A549 (cell line): ENCODE results near the gene NIPAL3.

ENCODE experiments used
- BHLHE40 ChIP-seq: IDR thresholded peaks from 2 replicates; pipeline ENCODE4 v1.6.1; 2012; ENCODE audit warnings: low read depth, low read length, inconsistent platforms
- CBX2 ChIP-seq: fragments of 200-600 bp; sonication (generic); IDR thresholded peaks from 2 replicates; pipeline ENCODE4 v1.6.1; 2016; ENCODE audit warnings: low read depth, mild to moderate bottlenecking, borderline replicate concordance
- CTCF ChIP-seq: fragments of >200 bp; sonication (Bioruptor Twin); formaldehyde crosslinking; IDR thresholded peaks from 3 replicates; pipeline ENCODE4 v1.5.1; 2016
- GATA3 ChIP-seq: IDR thresholded peaks from 2 replicates; pipeline ENCODE4 v1.6.1; 2012; ENCODE audit warnings: borderline replicate concordance
- KDM1A ChIP-seq: fragments of 200-600 bp; sonication (generic); IDR thresholded peaks from 2 replicates; pipeline ENCODE4 v1.6.1; 2016; ENCODE audit warnings: low read depth, mild to moderate bottlenecking
- MAX ChIP-seq: IDR thresholded peaks from 2 replicates; pipeline ENCODE4 v1.6.1; 2012
- NR3C1 ChIP-seq: fragments of >200 bp; sonication (Bioruptor Twin); formaldehyde crosslinking; IDR thresholded peaks from 3 replicates; pipeline ENCODE4 v1.6.1; 2017
- PHF8 ChIP-seq: fragments of 200-600 bp; sonication (generic); IDR thresholded peaks from 2 replicates; pipeline ENCODE4 v1.6.1; 2016; ENCODE audit warnings: low read depth, mild to moderate bottlenecking, antibody characterized with exemption, moderate library complexity, borderline replicate concordance
- RAD21 ChIP-seq, 2 experiments: fragments of >200 bp in 1 of 2; sonication (Bioruptor Twin) in 1 of 2; formaldehyde crosslinking in 1 of 2; IDR thresholded peaks in 1 of 2; conservative IDR thresholded peaks in 1 of 2; 2 replicates in 1 of 2; 3 replicates in 1 of 2; pipeline ENCODE4 v1.6.1; 2012 to 2018; ENCODE audit warnings: inconsistent platforms in 1 of 2
- RCOR1 ChIP-seq: fragments of 150-350 bp; IDR thresholded peaks from 2 replicates; pipeline ENCODE4 v1.6.1; 2014; ENCODE audit warnings: antibody characterized with exemption, low read length, low read depth
- RFX5 ChIP-seq: fragments of 450-650 bp; IDR thresholded peaks from 2 replicates; pipeline ENCODE4 v1.7.1; 2014; ENCODE audit warnings: antibody characterized with exemption, mild to moderate bottlenecking, moderate library complexity

GRCh38 chr1:24505816-24506215 is 90.2 kb downstream of the NIPAL3 start:
- TF ChIP-seq MAX (no peak), GATA3 (no peak), CTCF (no peak), CBX2 (no peak), KDM1A (no peak), RAD21 (conservative IDR thresholded peaks at IDR 0.05 in 1 of 2, IDR thresholded peaks at IDR 0.05 in 1 of 2) (no peak), BHLHE40 (no peak), RCOR1 (no peak), RFX5 (no peak), PHF8 (no peak), NR3C1 (no peak)
